T-helper 2 cell treated with Interferon-gamma antibody and Interleukin-4, amounts not matched to agents 5 μg/mL and 100 μg/mL, for 36 hours (primary cell): ENCODE data around the gene GGA1.

Source experiments
- DNase-seq: peaks from one replicate; pipeline ENCODE4 v3.0.0; 2021; ENCODE audit warnings: low spot score
- H3K27ac Mint-ChIP-seq: one replicate; pipeline ENCODE4 v1.8.0; 2021; ENCODE audit warnings: mild to moderate bottlenecking, mixed read lengths
- H3K27me3 Mint-ChIP-seq: one replicate; pipeline ENCODE4 v1.8.0; 2021; ENCODE audit warnings: low read depth, mixed read lengths
- H3K36me3 Mint-ChIP-seq: one replicate; pipeline ENCODE4 v1.8.0; 2021; ENCODE audit warnings: low read depth, mixed read lengths
- H3K4me1 Mint-ChIP-seq: one replicate; pipeline ENCODE4 v1.8.0; 2021; ENCODE audit warnings: low read depth, mixed read lengths
- H3K4me3 Mint-ChIP-seq: one replicate; pipeline ENCODE4 v1.8.0; 2022; ENCODE audit warnings: mild to moderate bottlenecking, moderate library complexity, mixed read lengths
- H3K9me3 Mint-ChIP-seq: one replicate; pipeline ENCODE4 v1.8.0; 2021; ENCODE audit warnings: mixed read lengths

Gene GGA1

GRCh38 chr22:37680191-37680851 lies 71.7 kb downstream of the GGA1 start:
- Mint-ChIP-seq H3K4me1 (peaks cover 22% of the 10 kb centered on the region), H3K27me3 (no peaks in the 10 kb centered on the region), H3K4me3 (peak overlapping the region; percentile 40), H3K36me3 (peaks cover 22% of the 10 kb centered on the region), H3K27ac (peak overlapping the region; percentile 56), H3K9me3 (no peaks in the 10 kb centered on the region)
- no peak for DNase-seq

GRCh38 chr22:37681001-37681424 lies 72.4 kb downstream of the GGA1 start:
- Mint-ChIP-seq H3K36me3 (peaks cover 22% of the 10 kb centered on the region), H3K9me3 (no peaks in the 10 kb centered on the region), H3K27ac (peak overlapping the region; percentile 82), H3K4me1 (peaks cover 20% of the 10 kb centered on the region), H3K27me3 (no peaks in the 10 kb centered on the region), H3K4me3 (no peak overlapping the region)
- no peak for DNase-seq

GRCh38 chr22:37681556-37682049 lies 73.0 kb downstream of the GGA1 start:
- H3K4me1 Mint-ChIP-seq, result peaks cover 20% of the 10 kb centered on the region
- H3K27me3 Mint-ChIP-seq, result no peaks in the 10 kb centered on the region
- no peaks in the 10 kb centered on the region for H3K9me3 Mint-ChIP-seq
- peak overlapping the region; percentile 69 for H3K27ac Mint-ChIP-seq
- no peak overlapping the region for H3K4me3 Mint-ChIP-seq
- peaks cover 20% of the 10 kb centered on the region for H3K36me3 Mint-ChIP-seq
- peak; percentile 70 for DNase-seq
